ES-I3 (cell line): ENCODE data around the gene WDR59.
A peak's percentile ranks its signal among the peaks of the same experiment; 100 is the strongest.
"Not testable (repeated sequence)": the region's sequence is repeated elsewhere in the genome, so short reads cannot be mapped to it uniquely, and the experiment has no call there.

ENCODE experiments used
- H3K36me3 ChIP-seq: 2 replicates; pipeline ENCODE4 v1.6.1; 2013; ENCODE audit warnings: mild to moderate bottlenecking, low read length, control low read depth, moderate library complexity; ENCODE audit not compliant: insufficient read depth
- H3K4me1 ChIP-seq: 2 replicates; pipeline ENCODE4 v1.6.1; 2013; ENCODE audit warnings: mild to moderate bottlenecking, control low read depth, low read length; ENCODE audit not compliant: insufficient read depth
- H3K9ac ChIP-seq: 2 replicates; pipeline ENCODE4 v1.6.1; 2013; ENCODE audit warnings: low read depth, mild to moderate bottlenecking, low read length, moderate library complexity
- H3K9me3 ChIP-seq: 2 replicates; pipeline ENCODE4 v1.6.1; 2013; ENCODE audit warnings: mild to moderate bottlenecking, low read length, moderate library complexity; ENCODE audit not compliant: control insufficient read depth, insufficient read depth

The WDR59 gene

DNA sequence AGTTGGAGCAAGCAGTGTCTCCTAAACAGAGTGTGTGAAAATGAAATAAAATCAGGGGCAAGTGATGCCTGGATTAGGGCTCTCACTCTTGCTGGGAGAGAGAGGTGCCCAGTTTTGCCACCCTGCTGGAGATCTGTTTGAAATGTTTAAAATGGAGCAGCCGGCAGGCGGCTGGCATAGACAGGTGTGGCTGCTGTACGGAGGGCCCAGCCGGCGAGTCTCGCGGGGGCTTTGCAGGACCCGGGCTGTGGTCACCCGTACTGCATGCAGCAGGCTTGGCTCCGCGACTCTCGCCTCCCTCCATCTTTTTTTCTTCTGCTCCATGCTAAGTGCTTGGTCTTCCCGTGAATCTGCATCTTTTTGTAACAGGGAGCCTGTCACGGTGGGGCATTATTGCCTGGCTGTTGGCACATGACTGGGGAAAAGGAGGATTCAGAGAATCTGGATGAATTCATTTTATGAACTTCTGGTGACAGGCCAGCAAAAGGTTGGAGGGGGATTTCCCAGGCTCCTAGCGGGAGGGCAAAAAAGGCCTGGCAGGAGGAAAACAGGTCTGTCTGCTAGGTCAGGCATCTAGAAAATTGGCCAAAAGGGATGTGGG is 15.7 kb upstream of the WDR59 start:
- Histone ChIP-seq H3K4me1 (peaks cover 15% of the 10 kb centered on the region; the same call in 1 of the 2 replicates), H3K36me3 (no peaks in the 10 kb centered on the region), H3K9ac (peak overlapping the region; percentile 63; the same call in 1 of the 2 replicates), H3K9me3 (no peaks in the 10 kb centered on the region)

DNA sequence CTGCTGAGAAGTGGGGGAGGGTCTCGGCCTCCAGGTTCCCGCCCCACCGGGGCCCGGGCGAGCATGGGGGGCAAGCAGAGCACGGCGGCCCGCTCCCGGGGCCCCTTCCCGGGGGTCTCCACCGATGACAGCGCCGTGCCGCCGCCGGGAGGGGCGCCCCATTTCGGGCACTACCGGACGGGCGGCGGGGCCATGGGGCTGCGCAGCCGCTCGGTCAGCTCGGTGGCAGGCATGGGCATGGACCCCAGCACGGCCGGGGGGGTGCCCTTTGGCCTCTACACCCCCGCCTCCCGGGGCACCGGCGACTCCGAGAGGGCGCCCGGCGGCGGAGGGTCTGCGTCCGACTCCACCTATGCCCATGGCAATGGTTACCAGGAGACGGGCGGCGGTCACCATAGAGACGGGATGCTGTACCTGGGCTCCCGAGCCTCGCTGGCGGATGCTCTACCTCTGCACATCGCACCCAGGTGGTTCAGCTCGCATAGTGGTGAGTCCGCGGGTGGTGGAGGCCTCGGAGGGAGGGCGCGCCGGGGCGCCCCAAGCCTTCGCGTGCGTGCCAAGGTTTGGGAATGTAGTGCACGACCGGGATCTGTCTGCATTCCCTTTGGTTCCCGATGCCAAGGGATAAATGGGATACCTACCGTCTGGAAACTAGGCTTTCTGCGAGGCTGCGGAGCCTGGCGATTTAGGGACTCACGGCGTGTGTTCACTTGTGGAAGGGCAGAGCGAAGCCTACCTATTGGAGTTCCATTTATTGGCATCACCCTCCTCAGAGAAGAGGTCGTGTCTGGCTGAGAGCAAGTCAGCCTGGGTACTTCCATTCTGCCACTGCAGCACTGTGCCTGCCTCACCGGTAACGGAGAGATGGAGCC is 14.9 kb upstream of the WDR59 start:
- H3K9me3 ChIP-seq = no peaks in the 10 kb centered on the region
- H3K9ac ChIP-seq = peak overlapping the region; percentile 63
- H3K4me1 ChIP-seq = peaks cover 15% of the 10 kb centered on the region; the same call in 1 of the 2 replicates
- no peaks in the 10 kb centered on the region for H3K36me3 ChIP-seq

DNA sequence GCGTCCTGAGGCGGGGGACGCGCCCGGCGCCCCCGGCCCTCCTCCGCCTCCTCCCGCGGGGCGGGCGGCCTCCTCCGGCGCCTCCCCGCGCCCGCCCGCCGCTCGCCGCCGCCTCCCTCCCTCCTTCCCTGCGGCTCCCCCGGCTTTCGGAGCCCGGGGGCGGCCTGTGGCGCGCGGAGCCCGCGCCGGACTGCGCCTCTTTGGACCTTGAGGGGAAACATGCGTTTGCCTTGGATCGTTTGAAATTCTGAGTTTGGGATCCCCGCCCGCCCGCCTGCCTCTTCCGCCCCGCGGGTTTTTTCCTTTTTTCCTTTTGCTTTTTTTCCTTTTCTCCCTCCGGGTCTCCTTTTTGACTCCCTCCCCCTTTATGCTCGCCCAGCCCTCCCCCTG is 14.3 kb upstream of the WDR59 start:
- Histone ChIP-seq H3K9ac (peak overlapping the region; percentile 63), H3K4me1 (peaks cover 15% of the 10 kb centered on the region; the same call in 1 of the 2 replicates)

DNA sequence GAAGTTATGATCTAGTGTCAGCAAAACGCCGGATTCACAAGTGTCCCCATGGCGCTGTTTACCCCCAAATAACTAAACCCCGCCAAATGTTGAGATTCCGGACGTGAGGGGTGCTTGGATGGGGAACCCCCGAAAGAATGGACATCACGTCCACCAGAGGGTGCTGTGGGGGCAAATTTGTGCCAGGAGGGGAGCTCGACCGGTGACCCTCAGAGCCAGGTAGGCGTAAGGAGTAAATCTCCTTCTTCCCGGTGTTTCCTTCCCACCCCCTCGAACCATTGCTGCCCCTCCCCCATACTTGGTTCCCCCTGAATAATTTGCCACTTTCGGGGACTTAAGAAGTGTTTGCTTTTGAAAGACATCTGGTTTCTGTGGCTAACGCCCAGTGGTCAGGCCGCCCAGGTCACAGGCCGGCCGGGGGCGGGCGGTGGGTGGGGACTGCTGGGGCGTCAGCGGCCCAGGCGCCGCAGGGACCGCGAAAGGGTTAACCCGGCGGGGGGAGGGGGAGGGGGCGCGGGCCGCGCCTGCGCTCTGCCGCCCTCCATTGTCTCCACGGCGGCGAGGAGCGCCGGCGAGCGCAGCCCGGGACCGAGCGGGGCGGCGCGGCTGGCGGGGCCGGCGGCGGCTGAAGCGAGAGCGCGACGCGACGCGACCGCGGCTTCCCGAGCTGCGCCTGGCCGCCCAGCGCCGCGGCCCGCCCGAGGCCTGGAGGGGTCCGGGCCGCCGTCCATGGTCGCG is 13.7 kb upstream of the WDR59 start, which contains the start of gene ZNRF1:
Gene ZNRF1, plus strand, starts transcription at position 544 of the 738 bp plus-strand sequence. CDS start 648 bp downstream, outside the sequence.
- Histone ChIP-seq H3K9ac (peak within 1 kb of the TSS; percentile 63), H3K4me1 (peaks cover 15% of the 10 kb centered on the region; the same call in 1 of the 2 replicates), H3K36me3 (no peaks in the 10 kb centered on the region), H3K9me3 (no peaks in the 10 kb centered on the region)

More for the DNA sequence above, 14.3 kb upstream of the WDR59 start:
- H3K36me3 ChIP-seq = no peaks in the 10 kb centered on the region
- H3K9me3 ChIP-seq = no peaks in the 10 kb centered on the region

DNA sequence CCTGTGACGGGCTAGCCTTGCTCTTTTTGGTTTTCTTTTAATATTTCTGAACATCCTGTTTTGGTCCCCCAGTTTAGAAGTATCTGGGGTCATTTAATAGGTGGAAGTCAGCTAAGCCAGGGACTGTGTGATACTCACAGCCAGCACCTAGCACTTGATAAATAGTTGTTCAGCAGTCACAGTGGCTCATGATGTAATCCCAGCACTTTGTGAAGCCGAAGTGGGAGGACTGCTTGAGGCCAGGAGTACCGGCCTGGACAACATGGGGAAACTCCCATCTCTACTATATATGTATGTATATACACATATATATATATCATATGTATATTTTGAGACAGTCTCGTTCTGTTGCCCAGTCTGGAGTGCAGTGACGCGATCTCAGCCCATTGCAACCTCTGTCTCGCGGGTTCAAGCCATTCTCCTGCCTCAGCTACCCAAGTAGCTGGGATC is 12.1 kb upstream of the WDR59 start:
- H3K9me3 ChIP-seq = no peaks in the 10 kb centered on the region
- H3K4me1 ChIP-seq = peaks cover 12% of the 10 kb centered on the region
- no peaks in the 10 kb centered on the region for H3K36me3 ChIP-seq
- H3K9ac ChIP-seq = no peak overlapping the region

DNA sequence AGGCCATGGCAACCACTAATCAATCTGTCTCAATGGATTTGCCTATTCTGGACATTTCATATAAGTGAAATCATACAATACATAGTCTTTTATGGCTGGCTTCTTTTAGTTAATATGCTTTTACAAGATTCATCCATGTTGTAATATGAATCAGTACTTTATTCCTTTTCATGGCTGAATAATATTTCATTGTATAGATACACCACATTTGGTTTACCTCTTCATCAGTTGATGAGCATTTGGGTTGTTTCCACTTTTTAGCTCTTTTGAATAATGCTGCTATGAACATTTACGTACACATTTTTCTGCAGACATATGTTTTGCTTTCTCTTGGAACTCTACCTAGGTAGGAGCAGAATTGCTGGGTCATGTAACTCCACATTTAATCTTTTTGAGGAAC is 11.1 kb upstream of the WDR59 start:
- Histone ChIP-seq H3K36me3 (no peaks in the 10 kb centered on the region), H3K9ac (no peak overlapping the region), H3K4me1 (peaks cover 22% of the 10 kb centered on the region)

DNA sequence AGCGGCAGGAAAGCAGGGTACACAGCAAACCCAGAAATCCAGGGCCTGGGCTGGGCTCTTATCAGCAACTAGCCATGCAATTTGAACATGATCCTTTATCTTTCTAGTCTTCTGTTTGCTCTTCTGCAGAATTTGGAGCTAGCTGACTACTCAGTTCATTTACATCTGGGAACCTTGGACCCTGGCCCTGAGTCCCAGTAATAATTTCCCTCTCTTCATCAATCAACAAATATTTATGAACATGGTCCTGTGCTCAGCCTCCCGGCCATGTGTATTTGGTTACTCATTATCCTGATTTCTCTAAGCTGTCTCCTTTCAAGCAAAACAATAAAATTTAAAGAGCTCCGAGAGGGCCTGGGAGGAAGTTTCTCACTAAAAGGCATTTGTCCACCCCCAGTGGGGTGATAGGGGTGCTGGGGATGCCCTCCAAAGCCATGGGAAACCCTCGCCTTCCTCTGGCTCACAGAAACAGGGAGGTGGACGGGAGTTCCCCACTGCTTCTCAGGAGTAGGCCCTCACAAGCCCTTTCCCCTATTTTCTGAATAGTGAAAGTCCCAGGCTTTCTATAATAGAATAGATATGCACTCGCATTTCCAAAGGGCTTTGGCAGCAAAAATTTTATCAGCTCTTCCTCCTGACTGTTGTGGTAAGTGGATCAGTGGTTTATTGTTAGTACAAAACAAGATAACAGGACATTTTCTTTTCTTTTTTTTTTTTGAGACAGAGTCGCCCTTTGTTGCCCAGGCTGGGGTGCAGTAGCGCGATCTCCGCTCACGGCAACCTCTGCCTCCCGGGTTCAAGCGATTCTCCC is 6.9 kb upstream of the WDR59 start:
- H3K9me3 ChIP-seq = no peaks in the 10 kb centered on the region
- H3K36me3 ChIP-seq = no peaks in the 10 kb centered on the region
- H3K4me1 ChIP-seq = peaks cover 11% of the 10 kb centered on the region; the same call in 1 of the 2 replicates
- no peak overlapping the region for H3K9ac ChIP-seq

More for the DNA sequence above, 11.1 kb upstream of the WDR59 start:
- H3K9me3 ChIP-seq = no peaks in the 10 kb centered on the region

DNA sequence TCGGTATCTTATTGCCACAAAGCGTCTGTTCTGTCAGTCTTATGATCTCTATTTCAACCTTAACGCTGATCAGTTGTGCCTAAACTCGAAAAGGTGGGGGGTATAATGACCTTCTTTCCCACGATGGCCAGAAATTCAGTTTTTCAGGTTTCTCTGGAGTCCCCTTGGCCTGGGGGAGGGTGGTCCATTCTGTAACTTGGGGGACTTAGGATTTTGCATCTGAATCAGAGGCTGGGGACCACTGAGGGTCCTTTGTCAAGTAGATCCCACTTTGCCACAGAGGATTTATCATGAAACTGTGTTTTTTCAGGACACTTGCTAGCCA is 6.3 kb upstream of the WDR59 start:
- Histone ChIP-seq H3K4me1 (peaks cover 11% of the 10 kb centered on the region; the same call in 1 of the 2 replicates), H3K9ac (no peak overlapping the region), H3K36me3 (no peaks in the 10 kb centered on the region), H3K9me3 (no peaks in the 10 kb centered on the region)

DNA sequence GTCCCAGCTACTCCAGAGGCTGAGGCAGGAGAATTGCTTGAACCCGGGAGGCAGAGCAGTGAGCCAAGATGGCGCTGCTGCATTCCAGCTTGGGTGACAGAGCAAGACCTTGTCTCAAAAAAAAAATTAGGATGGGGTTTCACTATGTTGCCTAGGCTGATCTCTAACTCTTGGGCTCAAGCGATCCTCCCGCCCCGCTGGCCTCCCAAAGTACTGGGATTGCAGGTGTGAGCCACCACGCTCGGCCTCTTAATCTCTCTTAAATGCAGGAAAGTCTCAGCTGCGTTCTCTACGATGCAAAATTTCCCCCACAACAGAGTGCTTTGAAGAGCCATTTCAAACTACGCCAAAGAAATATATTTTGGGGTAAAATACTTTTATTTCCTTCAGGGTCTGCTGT is 5.9 kb upstream of the WDR59 start:
- H3K9ac ChIP-seq = no peak overlapping the region
- peaks cover 11% of the 10 kb centered on the region; the same call in 1 of the 2 replicates for H3K4me1 ChIP-seq
- H3K9me3 ChIP-seq = no peaks in the 10 kb centered on the region
- no peaks in the 10 kb centered on the region for H3K36me3 ChIP-seq

DNA sequence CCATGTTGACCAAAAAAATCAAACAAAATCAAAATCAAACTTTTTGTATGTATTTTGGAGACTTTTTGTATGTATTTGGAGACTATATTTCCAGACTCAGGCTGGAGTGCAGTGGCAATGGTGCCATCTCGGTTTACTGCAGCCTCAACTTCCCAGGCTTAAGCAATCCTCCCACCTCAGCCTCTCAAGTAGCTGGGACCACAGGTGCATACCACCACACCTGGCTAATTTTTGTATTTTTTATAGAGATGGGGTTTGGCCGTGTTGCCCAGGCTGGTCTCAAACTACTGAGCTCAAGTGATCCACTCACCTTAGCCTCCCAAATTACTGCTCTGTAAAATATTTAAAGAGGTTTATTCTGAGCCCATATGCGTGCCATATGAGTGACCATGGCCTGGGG is 4.9 kb upstream of the WDR59 start:
- not testable (repeated sequence) for H3K9me3 ChIP-seq, H3K36me3 ChIP-seq, H3K9ac ChIP-seq
- H3K4me1 ChIP-seq = peaks cover 11% of the 10 kb centered on the region; the same call in 1 of the 2 replicates

DNA sequence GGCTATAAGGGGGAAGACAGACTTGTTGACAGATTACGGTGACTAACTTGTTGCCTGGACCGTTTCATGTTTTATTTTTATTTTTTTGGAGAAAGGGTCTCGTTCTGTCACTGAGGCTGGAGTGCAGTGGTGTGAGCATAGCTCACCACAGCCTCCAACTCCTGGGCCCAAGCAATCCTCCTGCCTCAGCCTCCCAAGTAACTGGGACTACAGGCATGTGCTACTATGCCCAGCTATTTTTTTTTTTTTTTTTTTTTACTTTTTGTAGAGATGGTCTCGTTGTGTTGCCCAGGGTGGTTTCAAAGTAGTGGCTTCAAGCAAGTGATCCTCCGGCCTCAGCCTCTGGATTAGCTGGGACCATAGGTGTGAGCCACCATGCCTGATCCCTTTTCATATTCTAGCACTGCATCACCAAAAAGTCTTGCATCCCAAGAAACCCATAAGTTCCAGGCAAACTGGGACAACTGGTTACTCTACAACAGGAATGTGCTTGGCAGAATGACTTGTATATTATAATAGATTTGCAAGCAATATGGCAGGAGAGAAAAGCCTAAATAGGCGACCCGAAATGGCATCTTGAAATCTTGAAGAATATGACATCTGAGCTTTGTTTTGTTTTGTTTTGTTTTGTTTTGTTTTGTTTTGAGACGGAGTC is 2.2 kb upstream of the WDR59 start:
- Histone ChIP-seq H3K9ac (no peak overlapping the region), H3K9me3 (no peaks in the 10 kb centered on the region), H3K4me1 (peaks cover 11% of the 10 kb centered on the region; the same call in 1 of the 2 replicates), H3K36me3 (no peaks in the 10 kb centered on the region)

DNA sequence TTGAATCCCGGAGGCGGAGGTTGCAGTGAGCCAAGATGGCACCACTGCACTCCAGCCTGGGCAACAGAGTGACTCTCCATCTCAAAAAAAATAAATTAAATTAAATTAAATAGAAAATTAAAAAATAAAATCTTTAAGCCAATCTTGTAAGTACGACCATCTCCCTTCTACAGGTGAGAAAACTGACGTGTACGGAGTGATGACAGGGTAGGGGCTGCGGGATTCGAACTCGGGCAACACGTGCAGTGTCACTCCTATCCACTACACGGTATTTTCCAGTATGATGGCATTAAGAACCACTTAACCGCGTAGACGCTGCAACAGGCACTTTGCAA is 762 bp downstream of the WDR59 start:
- Histone ChIP-seq H3K9me3 (no peaks in the 10 kb centered on the region), H3K4me1 (no peaks in the 10 kb centered on the region)

DNA sequence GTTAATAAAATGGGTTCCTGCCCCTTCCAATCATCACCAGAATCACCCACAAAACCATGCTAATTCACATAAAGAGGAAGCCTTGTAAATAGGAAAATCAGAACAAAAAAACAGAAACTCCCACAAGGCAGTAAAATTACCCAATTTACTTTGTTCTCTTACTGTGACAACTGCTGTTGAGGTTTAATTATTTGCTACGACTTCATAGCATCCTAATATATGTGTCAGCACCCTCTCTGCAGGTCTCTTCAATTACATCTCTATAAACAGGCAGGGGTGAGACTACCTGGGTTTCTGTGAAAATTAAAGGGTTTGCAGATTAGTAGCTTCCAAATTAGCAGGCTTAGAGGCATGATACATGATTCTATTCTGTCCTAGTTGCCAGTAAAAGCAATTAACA is 2.7 kb downstream of the WDR59 start:
- Histone ChIP-seq H3K9me3 (no peaks in the 10 kb centered on the region), H3K4me1 (no peaks in the 10 kb centered on the region), H3K9ac (no peak overlapping the region), H3K36me3 (0 out of 2 replicates have a peak, but pooled peaks cover 3% of the 10 kb centered on the region)

More for the DNA sequence above, 762 bp downstream of the WDR59 start:
- no peaks in the 10 kb centered on the region for H3K36me3 ChIP-seq
- H3K9ac ChIP-seq = peak overlapping the region; percentile 91
